Stomach (tissue), 4 donors: ENCODE measurements around the gene NEU3.

Experiments
- POLR2AphosphoS5 ChIP-seq, 3 donors: sonication (generic); formaldehyde crosslinking; IDR thresholded peaks; one replicate each; pipeline ENCODE4 v1.6.1; 2016; ENCODE audit warnings: antibody characterized with exemption in 3 of 3
- TF ChIP-seq, protein P1 (sequence below), 7 experiments: fragments of 450-650 bp in 4 of 7; fragments of 200-600 bp in 3 of 7; sonication (generic) in 3 of 7; IDR thresholded peaks; one replicate each; pipeline ENCODE4 v1.5.1; 2016 to 2019; ENCODE audit warnings: antibody characterized with exemption in 7 of 7, control low read depth in 2 of 7, mild to moderate bottlenecking in 1 of 7

DNA sequence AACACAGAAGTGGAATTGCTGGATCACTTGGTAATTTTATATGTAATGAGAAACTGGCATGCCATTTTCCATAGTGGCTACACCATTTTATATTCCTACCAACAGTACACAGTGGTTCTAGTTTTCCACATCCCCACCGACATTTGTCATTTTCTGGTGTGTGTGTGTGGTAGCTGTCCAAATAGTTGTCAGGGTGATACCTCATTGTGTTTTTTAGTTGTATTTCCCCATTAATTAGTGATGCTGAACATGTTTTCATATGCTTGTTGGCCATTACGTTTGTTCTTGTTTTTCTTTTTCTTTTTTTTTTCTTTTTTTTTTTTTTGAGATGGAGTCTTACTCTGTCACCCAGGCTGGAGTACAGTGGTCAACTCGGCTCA is 12.2 kb downstream of the NEU3 start:
- TF ChIP-seq, protein P1, sequence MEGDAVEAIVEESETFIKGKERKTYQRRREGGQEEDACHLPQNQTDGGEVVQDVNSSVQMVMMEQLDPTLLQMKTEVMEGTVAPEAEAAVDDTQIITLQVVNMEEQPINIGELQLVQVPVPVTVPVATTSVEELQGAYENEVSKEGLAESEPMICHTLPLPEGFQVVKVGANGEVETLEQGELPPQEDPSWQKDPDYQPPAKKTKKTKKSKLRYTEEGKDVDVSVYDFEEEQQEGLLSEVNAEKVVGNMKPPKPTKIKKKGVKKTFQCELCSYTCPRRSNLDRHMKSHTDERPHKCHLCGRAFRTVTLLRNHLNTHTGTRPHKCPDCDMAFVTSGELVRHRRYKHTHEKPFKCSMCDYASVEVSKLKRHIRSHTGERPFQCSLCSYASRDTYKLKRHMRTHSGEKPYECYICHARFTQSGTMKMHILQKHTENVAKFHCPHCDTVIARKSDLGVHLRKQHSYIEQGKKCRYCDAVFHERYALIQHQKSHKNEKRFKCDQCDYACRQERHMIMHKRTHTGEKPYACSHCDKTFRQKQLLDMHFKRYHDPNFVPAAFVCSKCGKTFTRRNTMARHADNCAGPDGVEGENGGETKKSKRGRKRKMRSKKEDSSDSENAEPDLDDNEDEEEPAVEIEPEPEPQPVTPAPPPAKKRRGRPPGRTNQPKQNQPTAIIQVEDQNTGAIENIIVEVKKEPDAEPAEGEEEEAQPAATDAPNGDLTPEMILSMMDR (IDR thresholded peaks at IDR 0.05): no peak
- TF ChIP-seq POLR2AphosphoS5 (IDR thresholded peaks at IDR 0.05): no peak
